SJSA1 (cell line): Measurements from ENCODE around the gene VGLL2. TPM values are rescaled to one million over a fixed set of nuclear protein-coding genes. Genes with fewer than 3 reads are reported as not detected.
"Not testable (repeated sequence)": the region's sequence is repeated elsewhere in the genome, so short reads cannot be mapped to it uniquely, and the experiment has no call there.

Experiments
- DNase-seq, 2 experiments: peaks; one replicate each; pipeline ENCODE4 v3.0.0-alpha.2; 2015 to 2020; ENCODE audit warnings: low spot score in 2 of 2, low read depth in 1 of 2
- H3K27ac ChIP-seq: fragments of 250-450 bp; sonication (Bioruptor Pico); 2 replicates; pipeline ENCODE4 v1.5.1; 2020; ENCODE audit warnings: mild to moderate bottlenecking, moderate library complexity
- H3K27me3 ChIP-seq: fragments of 250-450 bp; sonication (Bioruptor Pico); replicated peaks from 2 replicates; pipeline ENCODE4 v1.5.1; 2020; ENCODE audit warnings: mild to moderate bottlenecking, moderate library complexity
- H3K36me3 ChIP-seq: fragments of 250-450 bp; sonication (Bioruptor Pico); 2 replicates; pipeline ENCODE4 v1.5.1; 2020; ENCODE audit warnings: mild to moderate bottlenecking
- H3K4me1 ChIP-seq: fragments of 250-450 bp; sonication (Bioruptor Pico); replicated peaks from 2 replicates; pipeline ENCODE4 v1.6.1; 2021; ENCODE audit warnings: mild to moderate bottlenecking
- H3K4me3 ChIP-seq: fragments of 250-450 bp; sonication (Bioruptor Pico); 2 replicates; pipeline ENCODE4 v1.5.1; 2020; ENCODE audit warnings: mild to moderate bottlenecking
- H3K9me3 ChIP-seq: fragments of 250-450 bp; sonication (Bioruptor Pico); replicated peaks from 2 replicates; pipeline ENCODE4 v1.5.1; 2020; ENCODE audit warnings: mild to moderate bottlenecking
- total RNA-seq: library from RNA; depleted of rRNA; stranded (reverse); fragments of >200 nt; shearing (Covaris generic); gene quantifications from 2 replicates; pipeline ENCODE4 v1.2.3, GENCODE V29; 2014; rRNA removed

Gene VGLL2
- 0.05 TPM in 1 of 2 replicates, not detected in the other for total RNA-seq

GRCh38 chr6:117265410-117266256, at the start of gene VGLL2:
Gene VGLL2 (plus strand): TSS chr6:117265558. CDS start chr6:117265764, 206 bp downstream.
- H3K27me3 ChIP-seq, result peaks cover 44% of the 10 kb centered on the region
- H3K4me3 ChIP-seq, result peak within 1 kb of the TSS; percentile 40
- no peak within 1 kb of the TSS for H3K27ac ChIP-seq
- DNase-seq, result peak; percentile 44 to 78
- peaks cover 6% of the 10 kb centered on the region for H3K4me1 ChIP-seq
- no peaks in the 10 kb centered on the region for H3K36me3 ChIP-seq
- no peaks in the 10 kb centered on the region for H3K9me3 ChIP-seq

- H3K27ac ChIP-seq, result no peak overlapping the region
- no peaks in the 10 kb centered on the region for H3K36me3 ChIP-seq
- no peaks in the 10 kb centered on the region for H3K4me1 ChIP-seq
- DNase-seq, result no peak
- no peaks in the 10 kb centered on the region for H3K9me3 ChIP-seq
- no peaks in the 10 kb centered on the region; the same call in 1 of the 2 replicates for H3K27me3 ChIP-seq
- H3K4me3 ChIP-seq, result no peak overlapping the region
These were observed 42.5 kb upstream of the VGLL2 start for GRCh38 chr6:117222861-117223260.

- no peaks in the 10 kb centered on the region for H3K4me1 ChIP-seq
- no peak for DNase-seq
- H3K36me3 ChIP-seq, result no peaks in the 10 kb centered on the region
- H3K9me3 ChIP-seq, result no peaks in the 10 kb centered on the region
- no peaks in the 10 kb centered on the region for H3K27me3 ChIP-seq
- H3K27ac ChIP-seq, result no peak overlapping the region
- no peak overlapping the region for H3K4me3 ChIP-seq
These were observed 38.6 kb upstream of the VGLL2 start for GRCh38 chr6:117226778-117227177.

- H3K36me3 ChIP-seq, result no peaks in the 10 kb centered on the region
- no peaks in the 10 kb centered on the region for H3K27me3 ChIP-seq
- no peaks in the 10 kb centered on the region for H3K4me1 ChIP-seq
- no peak overlapping the region for H3K27ac ChIP-seq
- no peaks in the 10 kb centered on the region for H3K9me3 ChIP-seq
- DNase-seq, result no peak
- H3K4me3 ChIP-seq, result no peak overlapping the region
These were observed 38.0 kb upstream of the VGLL2 start for GRCh38 chr6:117227245-117227962.

GRCh38 chr6:117228202-117228601, 37.2 kb upstream of the VGLL2 start:
- no peaks in the 10 kb centered on the region for H3K36me3 ChIP-seq
- H3K9me3 ChIP-seq, result no peaks in the 10 kb centered on the region
- H3K4me1 ChIP-seq, result no peaks in the 10 kb centered on the region
- no peaks in the 10 kb centered on the region for H3K27me3 ChIP-seq
- no peak for DNase-seq
- no peak overlapping the region for H3K27ac ChIP-seq
- no peak overlapping the region for H3K4me3 ChIP-seq

- Histone ChIP-seq H3K27ac (no peak overlapping the region), H3K9me3 (no peaks in the 10 kb centered on the region), H3K36me3 (no peaks in the 10 kb centered on the region), H3K4me3 (no peak overlapping the region), H3K27me3 (no peaks in the 10 kb centered on the region), H3K4me1 (no peaks in the 10 kb centered on the region)
- DNase-seq, result no peak
These were observed 35.5 kb upstream of the VGLL2 start for GRCh38 chr6:117229870-117230269.

GRCh38 chr6:117231466-117231865, 33.9 kb upstream of the VGLL2 start:
- Histone ChIP-seq H3K4me1 (no peaks in the 10 kb centered on the region), H3K9me3 (no peaks in the 10 kb centered on the region), H3K27me3 (no peaks in the 10 kb centered on the region), H3K27ac (no peak overlapping the region), H3K4me3 (no peak overlapping the region), H3K36me3 (no peaks in the 10 kb centered on the region)
- no peak for DNase-seq

GRCh38 chr6:117232196-117232595, 33.2 kb upstream of the VGLL2 start:
- Histone ChIP-seq H3K4me1 (no peaks in the 10 kb centered on the region), H3K9me3 (no peaks in the 10 kb centered on the region), H3K4me3 (no peak overlapping the region), H3K36me3 (no peaks in the 10 kb centered on the region), H3K27me3 (no peaks in the 10 kb centered on the region), H3K27ac (no peak overlapping the region)
- no peak for DNase-seq

- H3K27me3 ChIP-seq, result no peaks in the 10 kb centered on the region
- H3K4me1 ChIP-seq, result no peaks in the 10 kb centered on the region; the same call in 1 of the 2 replicates
- no peaks in the 10 kb centered on the region for H3K36me3 ChIP-seq
- no peak overlapping the region for H3K27ac ChIP-seq
- no peak overlapping the region for H3K4me3 ChIP-seq
- no peak for DNase-seq
- H3K9me3 ChIP-seq, result no peaks in the 10 kb centered on the region
These were observed 32.2 kb upstream of the VGLL2 start for GRCh38 chr6:117233145-117233544.

- Histone ChIP-seq H3K36me3 (no peaks in the 10 kb centered on the region), H3K4me3 (no peak overlapping the region), H3K9me3 (no peaks in the 10 kb centered on the region), H3K4me1 (no peaks in the 10 kb centered on the region; the same call in 1 of the 2 replicates), H3K27ac (no peak overlapping the region), H3K27me3 (no peaks in the 10 kb centered on the region)
- no peak for DNase-seq
These were observed 27.8 kb upstream of the VGLL2 start for GRCh38 chr6:117237561-117237960.

GRCh38 chr6:117244571-117244970, 20.8 kb upstream of the VGLL2 start:
- not testable (repeated sequence) for H3K27ac ChIP-seq, H3K9me3 ChIP-seq, H3K27me3 ChIP-seq, H3K36me3 ChIP-seq, DNase-seq, H3K4me1 ChIP-seq, H3K4me3 ChIP-seq

GRCh38 chr6:117244979-117245378, 20.4 kb upstream of the VGLL2 start:
- H3K27me3 ChIP-seq, H3K4me1 ChIP-seq, H3K27ac ChIP-seq, H3K36me3 ChIP-seq, H3K9me3 ChIP-seq, DNase-seq, H3K4me3 ChIP-seq: not testable (repeated sequence)

- no peak overlapping the region for H3K4me3 ChIP-seq
- no peak overlapping the region for H3K27ac ChIP-seq
- no peak for DNase-seq
- 0 out of 2 replicates have a peak, but pooled peaks cover 2% of the 10 kb centered on the region for H3K27me3 ChIP-seq
- no peaks in the 10 kb centered on the region for H3K36me3 ChIP-seq
- no peaks in the 10 kb centered on the region for H3K4me1 ChIP-seq
- H3K9me3 ChIP-seq, result no peaks in the 10 kb centered on the region
These were observed 11.6 kb upstream of the VGLL2 start for GRCh38 chr6:117253785-117254184.

GRCh38 chr6:117262799-117263198, 2.6 kb upstream of the VGLL2 start:
- Histone ChIP-seq H3K9me3 (no peaks in the 10 kb centered on the region), H3K4me3 (no peak overlapping the region), H3K27ac (no peak overlapping the region), H3K4me1 (peaks cover 6% of the 10 kb centered on the region), H3K27me3 (peaks cover 44% of the 10 kb centered on the region), H3K36me3 (no peaks in the 10 kb centered on the region)
- DNase-seq, result no peak
